Astrocyte (in vitro differentiated cells and primary cell): ENCODE measurements around the gene TJP1. TPM values are rescaled to one million over a fixed set of nuclear protein-coding genes. Genes with fewer than 3 reads are reported as not detected.

Source experiments
- DNase-seq: peaks from one replicate; pipeline ENCODE4 v3.0.0-alpha.2; 2010; ENCODE audit warnings: low read depth
- FAIRE-seq: peaks from 2 replicates; lab custom pipeline; 2011; peaks lifted over from hg19 to GRCh38; lab: Jason Lieb, UNC
- H2AFZ ChIP-seq: 2 replicates; pipeline ENCODE4 v1.6.0; 2012; ENCODE audit warnings: low read depth, low read length, inconsistent platforms
- H3K27ac ChIP-seq: 2 replicates; pipeline ENCODE4 v1.5.1; 2011; ENCODE audit warnings: low read depth, low read length, inconsistent platforms
- H3K27me3 ChIP-seq: 2 replicates; pipeline ENCODE4 v1.6.0; 2011; ENCODE audit warnings: low read length, inconsistent platforms; ENCODE audit not compliant: insufficient read depth
- H3K36me3 ChIP-seq: 2 replicates; pipeline ENCODE4 v1.5.1; 2011; ENCODE audit warnings: low read length, inconsistent platforms; ENCODE audit not compliant: insufficient read depth
- H3K4me1 ChIP-seq: 2 replicates; pipeline ENCODE4 v1.5.1; 2011; ENCODE audit warnings: low read length, inconsistent platforms; ENCODE audit not compliant: insufficient read depth
- H3K4me2 ChIP-seq: 2 replicates; pipeline ENCODE4 v1.6.0; 2012; ENCODE audit warnings: low read length, inconsistent platforms
- H3K4me3 ChIP-seq: 2 replicates; pipeline ENCODE4 v1.5.1; 2011; ENCODE audit warnings: low read depth, mild to moderate bottlenecking, low read length, inconsistent platforms; ENCODE audit not compliant: insufficient read depth
- H3K79me2 ChIP-seq: 2 replicates; pipeline ENCODE4 v1.6.0; 2012; ENCODE audit warnings: mild to moderate bottlenecking, low read length, inconsistent platforms; ENCODE audit not compliant: insufficient read depth
- H3K9ac ChIP-seq: 2 replicates; pipeline ENCODE4 v1.6.0; 2012; ENCODE audit warnings: mild to moderate bottlenecking, low read length, inconsistent platforms
- H3K9me3 ChIP-seq: 2 replicates; pipeline ENCODE4 v1.5.1; 2012; ENCODE audit warnings: low read depth, mild to moderate bottlenecking, low read length, inconsistent platforms; ENCODE audit not compliant: insufficient read depth
- H4K20me1 ChIP-seq: 2 replicates; pipeline ENCODE4 v1.6.0; 2012; ENCODE audit warnings: low read length, inconsistent platforms; ENCODE audit not compliant: insufficient read depth
- H3K27ac Mint-ChIP-seq: one replicate; pipeline ENCODE4 v1.8.0; 2021; ENCODE audit warnings: mild to moderate bottlenecking, mixed read lengths; ENCODE audit not compliant: unreplicated experiment
- H3K27me3 Mint-ChIP-seq: one replicate; pipeline ENCODE4 v1.8.0; 2021; ENCODE audit warnings: low read depth, mixed read lengths; ENCODE audit not compliant: unreplicated experiment
- H3K36me3 Mint-ChIP-seq: one replicate; pipeline ENCODE4 v1.8.0; 2021; ENCODE audit warnings: low read depth, mixed read lengths; ENCODE audit not compliant: unreplicated experiment
- H3K4me1 Mint-ChIP-seq: one replicate; pipeline ENCODE4 v1.8.0; 2021; ENCODE audit warnings: low read depth, mixed read lengths; ENCODE audit not compliant: unreplicated experiment
- H3K4me3 Mint-ChIP-seq: one replicate; pipeline ENCODE4 v1.8.0; 2021; ENCODE audit warnings: mild to moderate bottlenecking, moderate library complexity, mixed read lengths; ENCODE audit not compliant: unreplicated experiment
- H3K9me3 Mint-ChIP-seq: one replicate; pipeline ENCODE4 v1.8.0; 2021; ENCODE audit warnings: mild to moderate bottlenecking, mixed read lengths; ENCODE audit not compliant: unreplicated experiment
- CTCF ChIP-seq: IDR thresholded peaks from 2 replicates; pipeline ENCODE4 v1.5.1; 2011; ENCODE audit warnings: low read depth, mild to moderate bottlenecking, inconsistent platforms, low read length, moderate library complexity; ENCODE audit not compliant: insufficient read depth
- EZH2 ChIP-seq: IDR thresholded peaks from 2 replicates; pipeline ENCODE4 v1.6.1; 2012; ENCODE audit warnings: mild to moderate bottlenecking, low read length, inconsistent platforms; ENCODE audit not compliant: insufficient read depth
- total RNA-seq: library from RNA; stranded (reverse); gene quantifications from 2 replicates; pipeline ENCODE4 v1.2.1, GENCODE V29; 2021

The TJP1 gene
- total RNA-seq, 1 donor from 2014 or later, result 137 TPM

GRCh38 chr15:29670266-29670665, 152.0 kb downstream of the TJP1 start:
- peak overlapping the region; percentile 90 for H3K27ac ChIP-seq
- peak; percentile 67 for FAIRE-seq

GRCh38 chr15:29669823-29670222, 152.4 kb downstream of the TJP1 start:
- H3K4me3 Mint-ChIP-seq, result no peak overlapping the region
- peak overlapping the region; percentile 95 for H3K27ac Mint-ChIP-seq
- Histone ChIP-seq H3K4me2 (peak overlapping the region; percentile 77), H2AFZ (no peak overlapping the region), H3K4me1 (peaks cover 41% of the 10 kb centered on the region), H3K9me3 (no peaks in the 10 kb centered on the region), H4K20me1 (no peaks in the 10 kb centered on the region), H3K36me3 (no peaks in the 10 kb centered on the region), H3K79me2 (no peaks in the 10 kb centered on the region), H3K27ac (peak overlapping the region; percentile 90), H3K4me3 (no peak overlapping the region), H3K9ac (peak overlapping the region; percentile 77), H3K27me3 (no peaks in the 10 kb centered on the region)
- no peaks in the 10 kb centered on the region for H3K9me3 Mint-ChIP-seq
- peak; percentile 26 for FAIRE-seq
- TF ChIP-seq CTCF (no peak), EZH2 (no peak)
- H3K36me3 Mint-ChIP-seq, result no peaks in the 10 kb centered on the region
- peaks cover 29% of the 10 kb centered on the region for H3K4me1 Mint-ChIP-seq
- DNase-seq, result peak; percentile 53
- H3K27me3 Mint-ChIP-seq, result peaks cover 3% of the 10 kb centered on the region

More at GRCh38 chr15:29670266-29670665, 152.0 kb downstream of the TJP1 start:
- Histone ChIP-seq H3K4me2 (peak overlapping the region; percentile 77), H4K20me1 (no peaks in the 10 kb centered on the region), H3K36me3 (no peaks in the 10 kb centered on the region), H3K27me3 (no peaks in the 10 kb centered on the region), H3K4me3 (peak overlapping the region; percentile 11), H3K4me1 (peaks cover 41% of the 10 kb centered on the region), H3K79me2 (no peaks in the 10 kb centered on the region), H3K9ac (peak overlapping the region; percentile 77), H2AFZ (no peak overlapping the region), H3K9me3 (no peaks in the 10 kb centered on the region)
- no peak for DNase-seq
- no peaks in the 10 kb centered on the region for H3K27me3 Mint-ChIP-seq
- TF ChIP-seq EZH2 (no peak), CTCF (no peak)
- no peaks in the 10 kb centered on the region for H3K9me3 Mint-ChIP-seq
- H3K4me1 Mint-ChIP-seq, result peaks cover 28% of the 10 kb centered on the region
- H3K4me3 Mint-ChIP-seq, result no peak overlapping the region
- H3K27ac Mint-ChIP-seq, result peak overlapping the region; percentile 95
- no peaks in the 10 kb centered on the region for H3K36me3 Mint-ChIP-seq

GRCh38 chr15:29668120-29668602, 154.1 kb downstream of the TJP1 start:
- peaks cover 29% of the 10 kb centered on the region for H3K4me1 Mint-ChIP-seq
- no peak overlapping the region for H3K4me3 ChIP-seq
- no peaks in the 10 kb centered on the region for H3K9me3 Mint-ChIP-seq
- peak; percentile 77 for DNase-seq
- H3K4me1 ChIP-seq, result peaks cover 34% of the 10 kb centered on the region
- no peaks in the 10 kb centered on the region for H3K79me2 ChIP-seq
- no peak overlapping the region for H3K27ac ChIP-seq
- H3K27me3 ChIP-seq, result no peaks in the 10 kb centered on the region
- FAIRE-seq, result peak; percentile 70
- no peak overlapping the region for H3K4me3 Mint-ChIP-seq
- no peaks in the 10 kb centered on the region for H3K36me3 Mint-ChIP-seq
- H2AFZ ChIP-seq, result no peak overlapping the region
- no peak overlapping the region for H3K27ac Mint-ChIP-seq
- H3K36me3 ChIP-seq, result no peaks in the 10 kb centered on the region
- H3K9ac ChIP-seq, result no peak overlapping the region
- TF ChIP-seq CTCF (peak; percentile 91), EZH2 (no peak)
- H3K27me3 Mint-ChIP-seq, result peaks cover 5% of the 10 kb centered on the region
- H3K9me3 ChIP-seq, result no peaks in the 10 kb centered on the region
- H3K4me2 ChIP-seq, result no peak overlapping the region
- H4K20me1 ChIP-seq, result no peaks in the 10 kb centered on the region
